Measurements from ENCODE around the gene EML2.

DNA sequence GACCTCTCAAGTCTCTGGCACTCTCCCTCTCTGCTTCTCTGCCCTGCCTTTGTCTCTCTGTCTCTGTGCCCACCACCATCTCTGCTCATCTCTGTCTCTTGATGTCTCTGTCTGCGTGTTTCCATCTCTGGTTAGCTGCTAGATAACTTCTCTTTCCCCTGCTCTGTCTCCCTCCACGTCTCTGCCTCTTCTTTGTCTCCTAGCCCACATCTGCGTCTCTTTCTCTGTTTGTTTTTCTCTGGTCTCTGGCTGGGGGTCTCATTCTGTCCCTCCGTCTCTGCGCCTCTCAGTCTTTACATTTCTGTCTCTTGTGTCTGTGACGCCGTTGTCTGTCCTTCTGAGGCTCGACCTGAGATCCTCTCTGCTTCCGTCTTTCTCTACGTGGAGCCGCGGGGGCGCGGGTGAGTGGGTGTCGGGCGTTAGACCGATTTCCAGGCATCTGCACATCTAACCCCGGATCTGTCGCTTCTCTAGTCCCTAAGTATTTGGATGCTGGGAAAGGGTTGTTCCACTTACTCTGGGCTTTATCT is 29.2 kb upstream of the EML2 start:
- TF ChIP-seq, protein P1, sequence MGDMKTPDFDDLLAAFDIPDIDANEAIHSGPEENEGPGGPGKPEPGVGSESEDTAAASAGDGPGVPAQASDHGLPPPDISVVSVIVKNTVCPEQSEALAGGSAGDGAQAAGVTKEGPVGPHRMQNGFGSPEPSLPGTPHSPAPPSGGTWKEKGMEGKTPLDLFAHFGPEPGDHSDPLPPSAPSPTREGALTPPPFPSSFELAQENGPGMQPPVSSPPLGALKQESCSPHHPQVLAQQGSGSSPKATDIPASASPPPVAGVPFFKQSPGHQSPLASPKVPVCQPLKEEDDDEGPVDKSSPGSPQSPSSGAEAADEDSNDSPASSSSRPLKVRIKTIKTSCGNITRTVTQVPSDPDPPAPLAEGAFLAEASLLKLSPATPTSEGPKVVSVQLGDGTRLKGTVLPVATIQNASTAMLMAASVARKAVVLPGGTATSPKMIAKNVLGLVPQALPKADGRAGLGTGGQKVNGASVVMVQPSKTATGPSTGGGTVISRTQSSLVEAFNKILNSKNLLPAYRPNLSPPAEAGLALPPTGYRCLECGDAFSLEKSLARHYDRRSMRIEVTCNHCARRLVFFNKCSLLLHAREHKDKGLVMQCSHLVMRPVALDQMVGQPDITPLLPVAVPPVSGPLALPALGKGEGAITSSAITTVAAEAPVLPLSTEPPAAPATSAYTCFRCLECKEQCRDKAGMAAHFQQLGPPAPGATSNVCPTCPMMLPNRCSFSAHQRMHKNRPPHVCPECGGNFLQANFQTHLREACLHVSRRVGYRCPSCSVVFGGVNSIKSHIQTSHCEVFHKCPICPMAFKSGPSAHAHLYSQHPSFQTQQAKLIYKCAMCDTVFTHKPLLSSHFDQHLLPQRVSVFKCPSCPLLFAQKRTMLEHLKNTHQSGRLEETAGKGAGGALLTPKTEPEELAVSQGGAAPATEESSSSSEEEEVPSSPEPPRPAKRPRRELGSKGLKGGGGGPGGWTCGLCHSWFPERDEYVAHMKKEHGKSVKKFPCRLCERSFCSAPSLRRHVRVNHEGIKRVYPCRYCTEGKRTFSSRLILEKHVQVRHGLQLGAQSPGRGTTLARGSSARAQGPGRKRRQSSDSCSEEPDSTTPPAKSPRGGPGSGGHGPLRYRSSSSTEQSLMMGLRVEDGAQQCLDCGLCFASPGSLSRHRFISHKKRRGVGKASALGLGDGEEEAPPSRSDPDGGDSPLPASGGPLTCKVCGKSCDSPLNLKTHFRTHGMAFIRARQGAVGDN (IDR thresholded peaks at IDR 0.05), result no peak
- TF ChIP-seq CTCF (IDR thresholded peaks at IDR 0.05 in 2 of 3, conservative IDR thresholded peaks at IDR 0.05 in 1 of 3; ENCODE audit: control insufficient read depth in 2 of 3, extremely low read depth in 1 of 3, insufficient read depth in 1 of 3, low read depth in 3 of 3, low read length in 3 of 3), result no peak
- TF ChIP-seq EZH2 (IDR thresholded peaks at IDR 0.05; ENCODE audit: borderline replicate concordance, control insufficient read depth, low read depth, low read length), result no peak
- TF ChIP-seq SKIL (IDR thresholded peaks at IDR 0.05; ENCODE audit: low read depth, poor library complexity, severe bottlenecking), result no peak
- TF ChIP-seq CREM (IDR thresholded peaks at IDR 0.05; ENCODE audit: low read depth), result peak; percentile 25; the same call in 1 of the 2 replicates
- TF ChIP-seq FOS (IDR thresholded peaks at IDR 0.05; ENCODE audit: borderline replicate concordance, extremely low read depth, insufficient read length), result no peak

Measured in GM12878 (cell line).